ENCODE measurements around the gene SLK.

Gene SLK

DNA sequence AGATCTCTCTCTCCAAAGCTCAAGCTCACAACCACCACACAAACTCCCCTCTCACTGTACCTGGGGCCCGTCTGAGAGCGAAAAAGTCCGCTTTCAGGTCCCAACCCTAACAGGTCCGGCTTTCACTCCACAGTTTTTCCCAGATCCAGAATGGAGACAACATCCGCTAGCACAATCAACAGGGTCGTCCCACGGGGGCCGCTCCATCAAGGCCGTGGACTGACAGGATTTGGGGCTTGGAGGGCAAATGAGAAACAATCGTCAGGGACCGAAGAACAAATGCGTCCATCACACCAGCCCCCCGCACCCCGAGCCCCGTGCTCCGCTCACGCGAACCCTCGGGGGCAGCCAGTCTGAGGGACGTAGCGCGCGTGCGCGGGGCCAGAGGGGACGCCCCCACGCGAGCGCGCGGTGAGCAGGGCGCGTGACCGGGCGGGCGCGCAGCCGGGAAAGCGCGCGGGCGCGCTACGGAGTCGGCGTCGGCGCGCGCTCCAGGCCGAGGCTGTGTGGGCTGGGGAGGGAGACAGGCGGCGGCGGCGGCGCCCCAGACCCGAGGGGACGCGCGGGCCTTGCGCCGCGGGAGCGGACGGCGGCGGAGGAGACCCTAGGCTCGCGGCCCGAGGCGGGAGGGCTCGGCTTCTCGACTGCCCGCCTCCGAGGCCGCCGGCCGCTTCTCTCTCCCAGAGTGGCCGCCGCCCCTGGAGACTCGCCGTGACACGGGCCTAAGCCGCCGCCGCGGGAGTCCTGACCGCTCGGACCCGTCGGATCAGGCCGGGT, at the start of gene SLK:
Gene SLK (plus strand): TSS at position 470 of the 777 bp plus-strand sequence. CDS start 606 bp downstream, outside the sequence.
- peak; percentile 87 to 90 for ATAC-seq

- peak; percentile 1 for ATAC-seq
These were observed 49.5 kb upstream of the SLK start for GRCh38 chr10:103917302-103918052.

- ATAC-seq: peak; percentile 92 to 96
These were observed 48.7 kb upstream of the SLK start, which contains the start of gene STN1 for GRCh38 chr10:103918053-103918846. TSS of gene STN1 (minus strand) at chr10:103918184. CDS start at chr10:103917594, 590 bp downstream.

DNA sequence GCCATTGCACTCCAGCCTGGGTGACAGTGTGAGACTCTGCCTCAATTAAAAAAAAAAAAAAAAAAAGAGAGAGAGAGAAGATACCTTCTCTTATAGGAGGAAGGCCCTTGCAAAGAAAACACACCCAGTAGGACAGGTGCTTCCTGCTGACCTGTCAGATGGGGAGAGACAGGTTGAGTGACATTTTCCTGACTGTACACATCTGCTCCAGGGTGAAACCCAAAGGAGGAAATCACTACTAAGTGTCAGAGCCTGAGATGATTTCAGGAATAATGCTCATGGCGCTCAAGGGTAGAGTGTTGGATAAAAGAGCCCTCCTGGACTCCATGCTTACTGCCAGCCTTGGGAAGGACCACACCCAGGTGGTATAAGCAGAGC, 47.3 kb upstream of the SLK start:
- no peak for ATAC-seq

DNA sequence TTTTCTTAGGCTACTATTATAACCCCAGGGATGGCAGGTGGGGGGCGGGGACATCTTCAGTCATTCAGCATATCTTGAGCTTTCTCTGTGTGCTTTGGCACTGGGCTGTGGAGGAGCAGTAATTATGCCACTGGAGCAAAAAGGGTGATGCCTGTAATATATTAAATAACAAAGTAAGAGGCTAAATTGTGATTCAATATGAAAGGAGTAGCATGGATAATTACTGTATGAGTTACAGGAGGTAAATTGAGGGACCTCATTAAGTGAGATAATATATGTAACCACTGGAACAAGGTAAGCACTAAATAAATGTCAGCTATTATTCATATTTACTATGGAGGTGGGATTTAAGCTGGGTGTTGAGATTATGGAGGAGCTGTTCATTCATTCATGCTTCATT, 45.7 kb upstream of the SLK start:
- no peak for ATAC-seq

- ATAC-seq: no peak
These were observed 45.2 kb upstream of the SLK start for GRCh38 chr10:103921750-103922195.

DNA sequence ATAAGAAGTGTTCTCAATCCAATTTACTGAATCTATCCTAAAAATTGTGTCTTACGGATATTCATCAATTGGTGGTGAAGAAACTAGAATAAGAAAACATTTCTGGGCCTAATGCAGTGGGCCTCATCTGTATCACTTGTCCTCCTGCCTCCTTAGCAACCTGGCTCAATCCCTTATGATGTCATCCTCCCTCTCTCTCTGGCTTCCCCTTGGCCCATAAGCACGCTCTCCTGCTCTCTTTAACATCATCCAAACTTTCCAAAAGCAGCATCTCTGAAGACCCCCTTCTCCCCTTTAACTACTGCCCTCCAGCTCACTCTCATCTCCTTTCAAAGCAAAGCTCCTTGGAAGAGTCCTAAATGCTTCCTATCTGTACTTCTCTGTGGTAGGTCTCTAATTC, 44.3 kb upstream of the SLK start:
- ATAC-seq: no peak

GRCh38 chr10:103923502-103923901, 43.4 kb upstream of the SLK start:
- no peak for ATAC-seq

- ATAC-seq: no peak
These were observed 41.3 kb upstream of the SLK start for GRCh38 chr10:103925591-103925990.

DNA sequence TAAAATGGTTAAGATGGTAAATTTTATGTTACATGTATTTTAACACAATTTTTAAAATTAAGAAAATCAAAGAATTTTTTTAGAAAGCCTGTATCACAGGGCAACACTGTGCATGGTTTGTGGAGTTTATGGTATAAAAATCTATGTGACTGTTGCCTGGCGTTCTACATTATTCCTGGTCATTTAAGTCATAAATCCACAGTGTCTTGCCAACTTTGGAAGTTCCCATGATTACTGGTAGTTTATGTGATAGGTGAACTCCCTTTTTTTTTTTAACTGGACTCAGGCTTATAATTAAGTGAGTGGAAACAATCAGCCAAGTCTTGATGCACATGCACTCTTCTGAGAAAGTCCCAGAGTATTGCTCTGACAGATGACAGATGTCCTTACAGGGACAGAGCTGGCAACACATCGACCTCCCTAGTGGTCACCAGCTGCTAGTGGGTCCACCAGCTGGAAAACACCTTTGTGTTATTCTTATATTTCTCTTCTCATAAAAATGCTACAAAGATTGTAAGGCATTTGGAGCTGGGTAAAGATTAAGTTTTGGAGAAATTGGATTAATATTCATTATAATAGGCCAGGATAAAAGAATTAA, 40.1 kb upstream of the SLK start:
- ATAC-seq: no peak

- ATAC-seq: no peak
These were observed 38.2 kb upstream of the SLK start for GRCh38 chr10:103928784-103929183.

GRCh38 chr10:103929381-103929921, 37.5 kb upstream of the SLK start:
- ATAC-seq: no peak

- ATAC-seq: no peak
These were observed 36.5 kb upstream of the SLK start for GRCh38 chr10:103930449-103930848.

DNA sequence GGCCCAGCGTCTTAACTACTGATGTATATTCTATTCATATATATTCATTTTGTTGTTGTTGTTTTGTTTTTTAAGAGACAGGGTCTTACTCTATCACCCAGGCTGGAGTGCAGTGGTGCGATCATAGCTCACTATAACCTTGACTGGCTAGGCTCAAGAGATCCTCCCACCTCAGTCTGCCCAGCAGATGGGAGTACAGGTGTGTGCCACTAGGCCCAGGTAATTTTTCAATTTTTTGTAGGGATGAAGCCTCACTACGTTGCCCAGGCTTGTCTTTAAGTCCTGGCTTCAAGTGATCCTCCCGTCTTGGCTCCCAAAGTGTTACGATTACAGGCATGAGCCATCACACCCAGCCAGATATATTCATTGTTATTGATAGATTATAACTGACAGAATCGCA, 36.1 kb upstream of the SLK start:
- no peak for ATAC-seq

DNA sequence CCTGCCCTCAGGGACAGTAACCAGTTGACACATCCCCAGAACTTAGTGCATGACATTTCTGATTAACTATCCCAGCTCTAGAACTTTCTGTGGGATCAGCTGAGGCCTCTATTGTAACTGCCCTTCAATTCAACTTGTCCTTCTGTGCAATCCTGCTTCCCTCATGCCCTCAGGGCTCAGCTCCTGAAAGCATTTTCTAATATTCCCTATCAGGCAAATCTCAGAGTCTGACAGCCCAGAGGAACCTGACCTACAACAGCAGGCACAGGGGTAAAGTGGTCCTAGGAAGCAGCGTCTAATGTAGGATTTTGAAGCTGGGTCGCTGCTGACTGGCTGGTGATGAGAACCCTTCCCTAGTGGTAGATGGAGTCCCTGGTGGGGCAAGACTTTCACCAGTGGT, 35.3 kb upstream of the SLK start:
- no peak for ATAC-seq

DNA sequence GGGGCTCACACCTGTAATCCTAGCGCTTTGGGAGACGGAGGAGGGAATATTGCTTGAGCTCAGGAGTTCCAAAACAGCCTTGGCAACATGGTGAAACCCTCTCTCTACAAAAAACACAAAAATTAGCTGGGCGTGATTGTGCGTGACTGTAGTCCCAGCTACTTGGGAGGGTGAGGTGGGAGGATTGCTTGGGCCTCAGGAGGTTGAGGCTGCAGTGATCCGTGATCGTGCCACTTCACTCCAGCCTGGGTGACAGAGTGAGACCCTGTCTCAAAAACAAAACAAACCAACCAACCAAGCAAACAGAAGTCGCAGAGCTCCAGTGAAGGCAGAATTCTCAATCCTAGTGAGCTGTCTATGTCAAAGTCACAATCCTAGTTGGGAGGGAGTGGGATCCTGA, 34.7 kb upstream of the SLK start:
- no peak for ATAC-seq

GRCh38 chr10:103932971-103933370, 34.0 kb upstream of the SLK start:
- no peak for ATAC-seq

DNA sequence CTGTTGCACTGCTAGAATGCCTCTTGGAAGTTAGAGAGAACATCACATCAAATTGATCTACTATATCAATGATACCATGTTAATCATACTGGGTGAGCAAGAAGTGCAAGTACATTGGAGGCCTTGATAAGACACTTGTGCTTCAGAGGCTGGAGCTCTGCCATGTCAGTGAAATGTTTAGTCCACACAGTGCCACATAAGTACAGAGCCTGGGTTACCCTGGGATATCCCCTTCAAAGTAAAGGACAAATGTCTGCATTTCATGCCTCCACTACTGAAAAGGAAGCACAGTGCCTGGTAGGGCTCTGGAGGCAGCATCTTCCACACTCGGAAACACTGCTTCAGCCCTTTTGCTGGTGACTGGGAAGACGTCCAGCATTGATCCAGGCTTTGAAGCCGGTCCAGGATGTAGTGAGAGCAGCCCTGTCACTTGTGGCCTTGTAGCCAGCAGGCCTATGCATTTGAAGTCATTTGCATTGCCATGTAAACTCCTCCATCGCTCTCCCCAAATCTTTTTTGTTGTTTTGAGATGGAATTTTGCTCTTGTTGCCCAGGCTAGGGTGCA, 33.3 kb upstream of the SLK start:
- no peak for ATAC-seq

GRCh38 chr10:103934308-103934707, 32.6 kb upstream of the SLK start:
- no peak for ATAC-seq

DNA sequence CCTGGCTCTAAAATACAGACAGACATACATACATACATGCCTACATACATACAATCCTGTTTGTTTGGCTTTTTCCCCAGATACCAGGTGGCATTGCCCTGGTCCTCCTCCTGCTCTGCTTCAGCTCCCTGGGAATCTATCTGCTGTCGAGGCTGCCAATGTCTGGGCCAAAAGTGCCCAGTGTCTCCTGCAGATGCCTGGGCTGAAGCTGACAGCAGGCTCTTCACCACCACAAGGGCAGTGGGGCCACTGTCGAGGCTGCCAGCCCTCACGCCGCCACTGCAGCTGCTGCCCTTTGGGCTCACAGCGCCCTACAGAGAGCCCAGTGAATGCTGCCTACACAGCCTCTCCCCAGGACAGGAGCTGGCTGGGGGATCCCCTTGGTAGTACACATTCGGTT, 30.9 kb upstream of the SLK start:
- ATAC-seq: no peak

DNA sequence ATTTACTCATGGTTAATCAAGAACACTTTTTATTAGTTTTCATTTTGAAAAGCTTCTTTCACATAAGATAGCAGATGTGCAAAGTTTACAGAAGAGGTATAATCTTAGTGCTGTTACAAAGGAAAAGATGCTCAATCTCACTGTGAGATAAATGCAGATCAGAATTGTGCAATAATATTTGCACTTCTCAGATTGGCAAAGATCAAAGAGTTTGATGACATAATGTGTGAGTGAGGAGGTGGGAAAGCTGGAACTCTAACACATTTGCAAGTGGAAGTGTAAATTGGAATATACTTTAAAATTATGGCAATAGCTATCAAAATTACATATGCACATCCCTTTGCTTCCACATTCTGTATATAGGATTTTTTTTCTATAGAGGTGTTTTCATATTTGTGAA, 27.4 kb upstream of the SLK start:
- no peak for ATAC-seq

DNA sequence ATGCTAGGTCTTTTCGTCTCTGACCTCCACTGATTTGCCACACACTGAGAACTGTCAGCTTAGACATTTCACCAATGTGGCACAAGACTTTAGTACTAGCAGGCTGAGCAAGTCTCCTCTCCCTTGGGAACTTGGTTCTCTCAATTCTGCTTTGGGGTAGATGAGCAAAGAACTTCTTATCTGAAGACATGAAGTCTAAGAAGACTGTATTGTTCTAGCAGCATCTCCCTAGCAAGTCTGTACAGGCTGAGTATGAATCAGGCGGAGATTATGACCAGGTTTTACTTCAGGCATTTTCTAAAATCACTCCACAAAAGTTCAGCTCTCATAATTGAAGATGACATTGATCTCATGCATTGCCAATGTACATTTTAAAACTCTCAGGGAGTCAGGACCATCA, 25.1 kb upstream of the SLK start:
- ATAC-seq: no peak

Data from activated CD4-positive, CD25-positive, alpha-beta regulatory T cell treated with anti-CD3 and anti-CD28 coated beads, Interleukin-2, amount 50 U/mL, for 24 hours (primary cell).